ENCODE measurements around the gene ADARB2.

DNA sequence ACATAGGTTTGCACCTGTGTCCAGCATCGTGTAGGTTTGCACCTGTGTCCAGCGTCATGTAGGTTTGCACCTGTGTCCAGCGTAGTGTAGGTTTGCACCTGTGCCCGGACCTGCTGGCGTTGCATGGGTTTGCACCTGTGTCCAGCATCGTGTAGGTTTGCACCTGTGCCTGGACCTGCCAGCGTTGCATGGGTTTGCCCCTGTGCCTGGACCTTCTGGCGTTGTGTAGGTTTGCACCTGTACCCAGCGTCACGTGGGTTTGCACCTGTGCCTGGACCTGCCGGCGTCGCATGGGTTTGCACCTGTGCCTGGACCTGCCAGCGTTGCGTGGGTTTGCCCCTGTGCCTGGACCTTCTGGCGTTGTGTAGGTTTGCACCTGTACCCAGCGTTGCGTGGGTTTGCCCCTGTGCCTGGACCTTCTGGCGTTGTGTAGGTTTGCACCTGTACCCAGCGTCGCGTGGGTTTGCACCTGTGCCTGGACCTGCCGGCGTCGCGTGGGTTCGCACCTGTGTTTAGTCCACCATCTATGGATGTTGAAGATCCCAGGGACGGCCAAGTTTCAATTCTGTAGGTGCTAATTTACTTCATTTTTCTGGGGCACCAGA is 523.2 kb downstream of the ADARB2 start:
- TF ChIP-seq CTCF (IDR thresholded peaks at IDR 0.05) (no peak), POLR2A (IDR thresholded peaks at IDR 0.05) (no peak)
